ENCODE data around the gene SCN3B.

- TF ChIP-seq CTCF (IDR thresholded peaks at IDR 0.05; ENCODE audit: low read depth, low read length) = no peak
- no peak for TF ChIP-seq POLR2A (IDR thresholded peaks at IDR 0.05; ENCODE audit: extremely low read depth, insufficient read length)
These were observed 40.1 kb upstream of the SCN3B start for GRCh38 chr11:123694551-123694950.
